GM19397 (cell line): ENCODE results near the gene MKS1.
A peak's percentile ranks its signal among the peaks of the same experiment; 100 is the strongest.

Experiments used
- ATAC-seq: cut with Tn5 transposase; IDR thresholded peaks from one replicate; pipeline ENCODE4 v1.9.1; 2021; ENCODE audit warnings: mild to moderate bottlenecking, moderate library complexity; ENCODE audit not compliant: unreplicated experiment

Gene MKS1

DNA sequence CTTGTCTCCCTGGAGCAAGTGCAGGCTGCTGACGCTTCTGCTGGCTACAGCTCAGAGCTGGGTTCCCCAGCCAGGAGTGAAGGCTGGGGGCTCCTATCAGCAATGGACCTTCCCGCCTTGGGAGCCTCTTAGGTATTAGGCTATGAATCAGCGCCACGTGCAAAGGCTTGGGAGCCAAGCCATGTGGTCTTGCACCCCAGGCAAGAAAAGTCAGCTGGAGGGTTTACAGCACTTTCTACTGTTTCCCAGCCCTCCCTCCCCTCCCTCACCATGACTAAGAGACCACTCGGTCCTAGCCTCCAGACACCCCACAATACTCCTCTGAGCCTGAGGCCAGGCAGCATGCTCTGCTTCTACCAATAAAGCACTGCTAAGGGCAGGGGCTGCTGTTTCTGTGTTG is 14.3 kb downstream of the MKS1 start:
- ATAC-seq: no peak

DNA sequence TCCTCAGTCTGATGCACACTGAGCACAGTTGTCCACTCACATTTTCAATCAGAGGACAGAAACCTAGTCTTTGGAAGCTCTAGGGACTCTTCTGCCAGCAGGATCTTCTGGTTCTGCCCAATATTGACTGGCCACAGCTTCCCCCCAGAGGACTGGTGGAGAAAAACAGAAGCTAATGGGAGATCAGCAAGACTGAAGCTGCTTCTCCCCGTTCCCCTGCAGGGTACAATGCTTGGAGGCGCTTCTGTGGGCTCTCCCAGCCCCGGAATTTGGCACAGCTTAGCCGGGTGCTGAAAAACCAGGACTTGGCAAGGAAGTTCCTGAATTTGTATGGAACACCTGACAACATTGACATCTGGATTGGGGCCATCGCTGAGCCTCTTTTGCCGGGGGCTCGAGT is 16.2 kb downstream of the MKS1 start:
- no peak for ATAC-seq

- peak; percentile 53 for ATAC-seq
Observed at GRCh38 chr17:58200024-58200633, 18.9 kb downstream of the MKS1 start.

GRCh38 chr17:58196610-58197009 is 22.4 kb downstream of the MKS1 start:
- ATAC-seq: no peak

DNA sequence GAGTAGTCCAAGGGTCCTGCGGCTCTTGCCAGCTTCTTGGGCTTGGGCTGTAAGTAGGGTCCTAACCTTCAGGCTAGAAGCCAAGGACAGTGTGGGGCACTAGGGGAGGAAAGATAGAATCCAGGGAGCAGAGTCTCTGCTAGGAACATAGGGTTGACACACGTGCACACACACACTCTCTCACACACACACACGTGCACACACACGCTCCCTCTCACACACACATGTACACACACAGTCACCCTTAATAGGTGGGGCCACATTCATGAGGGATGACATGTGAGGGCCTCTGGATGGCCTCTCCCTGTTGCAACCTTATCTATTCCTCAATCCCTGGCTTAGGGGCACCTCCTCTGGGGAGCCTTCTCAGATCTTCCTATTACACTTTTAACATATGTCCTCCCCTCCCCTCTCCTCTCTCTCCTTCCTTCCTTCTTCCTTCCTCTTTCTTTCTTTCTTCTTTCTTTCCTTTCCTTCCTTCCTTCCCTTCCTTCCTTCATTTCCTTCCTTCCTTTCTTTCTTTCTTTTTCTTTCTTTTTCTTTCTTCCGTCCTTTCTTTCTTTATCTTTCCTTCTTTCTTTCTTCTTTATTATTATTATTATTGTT is 23.4 kb downstream of the MKS1 start:
- no peak for ATAC-seq

DNA sequence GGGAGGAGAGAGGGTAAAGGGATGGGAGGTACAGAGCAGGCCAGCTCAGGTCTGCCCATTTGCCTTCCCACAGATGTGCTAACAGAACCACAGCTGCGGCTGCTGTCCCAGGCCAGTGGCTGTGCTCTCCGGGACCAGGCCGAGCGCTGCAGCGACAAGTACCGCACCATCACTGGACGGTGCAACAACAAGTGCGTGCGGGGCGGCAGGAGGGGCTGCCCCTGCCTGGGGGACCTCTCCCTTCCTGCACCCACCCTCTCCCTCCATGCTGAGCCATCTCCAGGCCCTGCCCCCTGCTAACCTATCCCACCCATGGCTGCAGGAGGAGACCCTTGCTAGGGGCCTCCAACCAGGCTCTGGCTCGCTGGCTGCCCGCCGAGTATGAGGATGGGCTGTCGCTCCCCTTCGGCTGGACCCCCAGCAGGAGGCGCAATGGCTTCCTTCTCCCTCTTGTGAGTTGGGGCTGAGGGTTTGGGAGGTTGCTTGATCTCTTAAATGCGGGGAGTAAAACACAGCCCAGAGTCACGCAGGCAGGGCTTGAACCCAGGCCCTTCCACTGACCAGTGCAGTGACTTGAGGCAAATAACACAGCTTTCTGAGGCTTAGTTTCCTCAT is 25.3 kb downstream of the MKS1 start:
- ATAC-seq: no peak

- no peak for ATAC-seq
Observed at GRCh38 chr17:58192612-58193011, 26.4 kb downstream of the MKS1 start, which contains the start of gene EPX. TSS of gene EPX (plus strand) at chr17:58192726. CDS start at chr17:58192847, 121 bp downstream.

GRCh38 chr17:58191241-58191896 is 27.7 kb downstream of the MKS1 start:
- no peak for ATAC-seq

DNA sequence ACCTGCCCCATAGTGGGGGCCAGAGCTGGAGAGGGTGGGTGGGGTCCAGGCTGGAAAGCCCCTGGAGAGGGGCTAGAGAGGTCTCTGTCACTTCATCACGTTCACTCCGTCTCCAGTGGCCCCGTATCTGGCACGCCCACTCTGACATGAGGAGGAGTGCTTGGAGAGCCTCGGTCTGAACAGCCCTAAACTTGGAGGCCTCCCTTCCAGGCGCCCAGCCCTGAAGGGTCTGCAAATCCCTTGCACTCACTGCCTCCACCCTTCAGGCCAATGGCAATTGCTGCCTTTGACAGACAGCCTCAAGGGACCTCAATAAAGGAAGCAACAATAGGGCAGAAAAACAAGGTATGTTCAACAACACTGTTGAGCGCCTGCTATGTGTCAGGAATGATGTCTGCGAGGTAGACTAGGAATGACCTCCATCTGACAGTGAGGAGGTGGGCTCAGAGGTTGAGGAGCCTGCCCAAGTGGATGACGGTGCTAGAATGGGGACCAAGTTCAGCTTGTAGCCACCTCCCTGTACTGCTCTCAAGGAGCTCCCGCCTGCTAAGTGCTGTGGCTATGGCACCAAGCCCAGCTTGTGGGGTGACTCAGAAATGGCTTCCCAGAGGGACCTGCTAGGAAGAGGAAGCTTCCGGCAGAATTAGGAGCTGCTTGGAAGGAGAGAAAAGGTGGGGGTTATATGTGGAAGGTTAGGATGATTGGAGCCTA is 29.5 kb downstream of the MKS1 start:
- no peak for ATAC-seq

DNA sequence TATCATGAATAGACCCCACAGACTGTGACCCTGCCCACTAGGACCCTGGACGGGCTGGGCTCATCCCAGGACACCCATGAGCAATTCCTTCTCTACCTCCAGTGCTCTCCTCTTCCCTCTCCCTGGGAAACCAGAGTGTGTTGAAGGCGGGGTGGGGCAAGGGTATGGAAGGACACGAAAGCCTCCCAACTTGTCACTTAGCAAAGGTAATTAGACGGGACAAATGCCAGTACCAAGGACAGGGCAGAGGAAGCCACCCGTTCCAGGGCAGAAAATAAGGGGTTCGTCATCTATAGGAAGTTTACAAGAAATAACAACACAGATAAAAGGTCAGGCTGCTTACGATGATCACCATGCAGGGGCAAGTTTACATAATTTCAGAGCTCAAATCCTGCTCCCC is 31.4 kb downstream of the MKS1 start:
- no peak for ATAC-seq

DNA sequence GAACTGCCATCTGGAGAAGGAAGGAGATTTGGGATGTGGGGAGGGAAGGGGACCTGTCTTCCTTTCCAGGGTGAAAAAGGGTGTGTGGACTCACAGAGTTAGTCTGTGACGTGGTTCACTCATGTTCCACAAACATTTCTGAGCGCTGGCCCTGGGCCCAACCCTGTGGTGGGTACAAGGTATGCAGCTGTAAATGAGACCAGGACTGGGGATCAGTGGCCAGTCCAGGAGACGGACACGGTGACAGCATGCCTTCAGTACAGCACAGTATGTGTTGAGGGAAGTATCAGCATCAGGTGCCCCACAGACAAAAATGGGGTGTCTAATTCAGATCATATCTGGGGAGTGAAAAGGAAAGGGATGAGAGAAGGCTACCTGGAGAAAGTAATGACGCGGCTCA is 32.0 kb downstream of the MKS1 start:
- no peak for ATAC-seq

- no peak for ATAC-seq
Observed at GRCh38 chr17:58186591-58186990, 32.5 kb downstream of the MKS1 start.

DNA sequence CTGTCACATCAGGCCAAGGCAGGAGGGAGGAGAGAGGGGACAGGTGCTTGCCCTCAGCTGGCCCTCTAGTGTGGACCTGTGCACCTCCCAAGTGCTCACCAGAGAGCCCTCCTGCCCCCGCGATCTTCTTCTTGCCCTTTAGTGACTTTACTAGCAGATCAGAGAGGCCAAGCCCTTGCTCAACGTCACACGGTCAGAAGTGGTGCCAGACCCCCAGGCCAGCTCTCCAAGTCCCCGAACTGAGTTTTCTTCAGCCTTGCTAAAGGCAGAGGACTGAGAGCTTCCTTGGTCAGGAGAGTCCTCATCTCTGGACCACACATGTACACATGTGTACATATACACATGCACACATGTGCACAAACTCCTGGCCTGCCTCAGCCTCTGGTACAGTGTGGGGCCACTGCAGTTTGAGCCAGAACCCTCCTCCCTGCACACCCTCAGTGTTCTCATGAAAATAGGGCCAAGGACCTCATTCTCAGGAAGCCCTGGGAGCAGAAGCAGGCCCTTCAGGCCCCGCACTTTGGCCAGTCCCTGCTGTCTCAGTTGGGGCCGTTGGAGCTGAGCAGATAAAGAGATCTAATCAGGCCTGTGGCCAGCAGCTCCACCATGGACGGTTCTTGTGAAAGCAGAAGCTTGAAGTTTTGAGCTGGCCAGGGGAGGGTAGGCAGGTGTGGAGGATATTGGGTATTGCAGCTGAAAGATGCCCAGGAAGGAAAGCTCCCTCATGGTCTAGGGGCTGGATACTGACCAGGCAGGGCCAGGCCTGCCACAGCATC is 33.9 kb downstream of the MKS1 start:
- no peak for ATAC-seq

- ATAC-seq: no peak
Observed at GRCh38 chr17:58184308-58184985, 34.6 kb downstream of the MKS1 start.

DNA sequence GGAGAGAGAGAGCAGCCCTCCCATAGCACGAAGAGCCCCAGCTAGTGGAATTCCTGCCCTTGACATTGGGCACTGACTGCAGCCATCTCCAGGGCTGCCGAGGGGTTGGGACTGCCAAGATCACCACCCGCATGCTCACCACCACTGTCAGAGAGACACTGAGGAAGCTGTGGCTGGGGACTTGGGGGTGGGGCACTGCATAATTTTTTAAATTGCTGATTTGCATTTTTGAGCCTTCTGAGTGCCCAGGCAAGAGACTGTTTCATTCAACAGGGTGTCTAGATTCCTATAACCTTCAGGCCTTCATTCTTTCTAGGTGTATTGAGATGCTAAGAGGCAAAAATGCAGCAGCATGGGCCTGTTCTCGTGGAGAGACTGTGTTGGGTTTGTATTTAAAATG is 35.5 kb downstream of the MKS1 start:
- no peak for ATAC-seq

DNA sequence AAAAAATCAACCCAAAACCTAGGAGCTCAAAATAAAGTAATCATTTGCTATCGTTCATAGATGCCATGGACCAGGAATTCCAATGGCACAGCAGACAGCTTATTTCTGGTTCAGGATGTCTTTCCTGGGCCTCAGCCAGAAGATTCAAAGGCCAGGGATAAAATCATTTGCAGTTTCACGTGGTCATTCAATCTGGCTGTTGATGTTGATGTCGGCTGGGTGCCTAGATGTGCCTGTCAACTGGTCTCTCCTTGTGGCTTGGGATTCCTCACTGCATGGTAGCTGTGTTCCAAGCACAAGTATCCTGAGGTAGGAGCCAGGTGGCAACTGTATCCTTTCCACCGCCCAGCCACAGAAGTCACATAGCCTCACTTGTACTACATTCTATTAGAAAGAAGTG is 37.3 kb downstream of the MKS1 start:
- ATAC-seq: no peak

- no peak for ATAC-seq
Observed at GRCh38 chr17:58176200-58176599, 42.9 kb downstream of the MKS1 start.

DNA sequence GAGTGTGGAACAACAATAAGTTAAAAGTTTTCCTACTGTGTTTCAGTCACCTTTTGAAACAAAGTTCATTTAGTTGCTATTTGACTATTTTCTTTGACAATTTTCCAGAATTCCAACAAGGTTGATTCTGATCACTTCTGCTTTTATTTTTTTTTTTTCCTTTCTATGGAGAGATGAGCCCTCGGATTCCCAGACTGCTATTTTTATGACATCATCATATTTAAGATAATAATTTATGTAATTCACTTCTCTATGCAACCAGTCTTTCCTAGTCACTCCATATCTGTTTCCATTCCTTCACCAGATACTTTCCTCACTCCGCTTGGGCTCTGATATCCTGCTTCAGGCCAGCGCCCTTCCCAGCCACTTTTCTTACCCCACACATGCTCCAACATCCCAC is 44.2 kb downstream of the MKS1 start:
- ATAC-seq: no peak

GRCh38 chr17:58172369-58173071 is 46.5 kb downstream of the MKS1 start:
- ATAC-seq: no peak
